GM12878 (cell line): ENCODE data around the gene ERMN. TPM values are rescaled to one million over a fixed set of nuclear protein-coding genes. Genes with fewer than 3 reads are reported as not detected.

Experiments
- ATF7 ChIP-seq: fragments of 450-650 bp; IDR thresholded peaks from 2 replicates; pipeline ENCODE4 v1.6.1; 2016; ENCODE audit warnings: low read depth, mild to moderate bottlenecking
- BCL11A ChIP-seq: IDR thresholded peaks from 2 replicates; pipeline ENCODE4 v1.6.1; 2011; ENCODE audit warnings: low read depth, low read length
- BCLAF1 ChIP-seq: fragments of 450-650 bp; IDR thresholded peaks from 2 replicates; pipeline ENCODE4 v1.6.1; 2017; ENCODE audit warnings: antibody characterized with exemption, mild to moderate bottlenecking, moderate library complexity
- BRCA1 ChIP-seq: IDR thresholded peaks from 2 replicates; pipeline ENCODE4 v1.6.1; 2011; ENCODE audit warnings: low read depth, low read length, improper control_type of control experiment
- CHD2 ChIP-seq: IDR thresholded peaks from 2 replicates; pipeline ENCODE4 v1.6.1; 2011; ENCODE audit warnings: low read depth, low read length, improper control_type of control experiment, borderline replicate concordance
- CREM ChIP-seq: IDR thresholded peaks from 2 replicates; pipeline ENCODE4 v1.6.1; 2014; ENCODE audit warnings: antibody characterized with exemption, low read depth
- EED ChIP-seq: sonication (generic); IDR thresholded peaks from 2 replicates; pipeline ENCODE4 v1.6.1; 2016; ENCODE audit warnings: antibody characterized with exemption, low read depth
- EP300 ChIP-seq, 2 experiments: fragments of 150-350 bp in 1 of 2; IDR thresholded peaks; 2 replicates each; pipeline ENCODE4 v1.6.1; 2011 to 2012; ENCODE audit warnings: low read depth in 2 of 2, low read length in 2 of 2, borderline replicate concordance in 1 of 2, improper control_type of control experiment in 1 of 2, inconsistent platforms in 1 of 2; ENCODE audit not compliant: control insufficient read depth in 1 of 2
- ETV6 ChIP-seq, 2 experiments: fragments of 450-650 bp in 1 of 2; IDR thresholded peaks in 1 of 2; conservative IDR thresholded peaks in 1 of 2; 2 replicates each; pipeline ENCODE4 v1.6.1; 2014; ENCODE audit warnings: antibody characterized with exemption in 1 of 2, borderline replicate concordance in 1 of 2, low read depth in 1 of 2, mild to moderate bottlenecking in 1 of 2, moderate library complexity in 1 of 2
- HCFC1 ChIP-seq: fragments of 150-350 bp; IDR thresholded peaks from 2 replicates; pipeline ENCODE4 v1.6.1; 2014; ENCODE audit warnings: low read length
- IKZF2 ChIP-seq, 2 experiments: fragments of 450-650 bp; IDR thresholded peaks; 2 replicates each; pipeline ENCODE4 v1.6.1; 2017; ENCODE audit warnings: mild to moderate bottlenecking in 2 of 2, moderate library complexity in 2 of 2
- KDM1A ChIP-seq: fragments of 200-600 bp; sonication (generic); IDR thresholded peaks from 2 replicates; pipeline ENCODE4 v1.6.1; 2016; ENCODE audit warnings: borderline replicate concordance
- LARP7 ChIP-seq: fragments of 450-650 bp; IDR thresholded peaks from 2 replicates; pipeline ENCODE4 v1.6.1; 2017; ENCODE audit warnings: mild to moderate bottlenecking
- MEF2A ChIP-seq: IDR thresholded peaks from 2 replicates; pipeline ENCODE4 v1.6.1; 2011; ENCODE audit warnings: low read depth, mild to moderate bottlenecking, low read length, moderate library complexity; ENCODE audit not compliant: insufficient read depth
- NFYB ChIP-seq: IDR thresholded peaks from 2 replicates; pipeline ENCODE4 v1.6.1; 2011; ENCODE audit warnings: low read depth, mild to moderate bottlenecking, low read length, improper control_type of control experiment, moderate library complexity; ENCODE audit not compliant: insufficient read depth
- PRDM15 ChIP-seq: fragments of 450-650 bp; formaldehyde crosslinking; IDR thresholded peaks from 2 replicates; pipeline ENCODE4 v1.4.0; 2020; ENCODE audit warnings: mild to moderate bottlenecking, moderate library complexity
- TCF7 ChIP-seq: IDR thresholded peaks from 2 replicates; pipeline ENCODE4 v1.6.1; 2014; ENCODE audit warnings: antibody characterized with exemption, borderline replicate concordance
- WRNIP1 ChIP-seq: IDR thresholded peaks from 2 replicates; pipeline ENCODE4 v1.6.1; 2011; ENCODE audit warnings: low read depth, low read length, improper control_type of control experiment, borderline replicate concordance
- YY1 ChIP-seq: IDR thresholded peaks from 2 replicates; pipeline ENCODE4 v1.6.1; 2011; ENCODE audit warnings: low read depth, mild to moderate bottlenecking, low read length
- ZNF217 ChIP-seq: fragments of 450-650 bp; IDR thresholded peaks from 2 replicates; pipeline ENCODE4 v1.6.1; 2017; ENCODE audit warnings: antibody characterized with exemption, mild to moderate bottlenecking
- ZNF24 ChIP-seq: fragments of 450-650 bp; IDR thresholded peaks from 2 replicates; pipeline ENCODE4 v1.6.1; 2017; ENCODE audit warnings: antibody characterized with exemption, mild to moderate bottlenecking
- polyA plus RNA-seq, 11 experiments: library from polyadenylated mRNA; depleted of rRNA in 4 of 11; unstranded in 6 of 11; stranded (reverse) in 5 of 11; fragments of >200 nt; fragmentation: Nextera tagmentation in 4 of 11; fragmentation: Illumina TruSeq in 1 of 11; extraction: Ambion mirVana in 4 of 11; extraction: Trizol in 1 of 11; gene quantifications; 1 replicate in 1 of 11; 2 replicates in 10 of 11; pipeline versions ENCODE4 v1.2.1 to v1.2.3, GENCODE V29; 2011 to 2016; ENCODE audit warnings: inconsistent platforms in 2 of 11, missing spikeins in 2 of 11, low read depth in 1 of 11
- total RNA-seq, 4 experiments: library from RNA; depleted of rRNA in 3 of 4; stranded (reverse); fragments of >200 nt in 3 of 4; fragmentation: Illumina TruSeq in 1 of 4; extraction: Trizol in 1 of 4; gene quantifications; 2 replicates each; pipeline versions ENCODE4 v1.2.1 to v1.2.3, GENCODE V29; 2013 to 2021
- TF ChIP-seq, protein P1 (sequence below): fragments of 450-650 bp; IDR thresholded peaks from 2 replicates; pipeline ENCODE4 v1.6.1; 2016; ENCODE audit warnings: mild to moderate bottlenecking
- TF ChIP-seq, protein P2 (sequence below): fragments of 450-650 bp; IDR thresholded peaks from 2 replicates; pipeline ENCODE4 v1.6.1; 2017; ENCODE audit warnings: borderline replicate concordance

The ERMN gene
- total and polyA plus RNA-seq, 10 of the 15 experiments (the other 5 are each of a cell fraction or from before 2014, with no cell fraction given): 0.26 to 5.3 (median 1.5) TPM

- TF ChIP-seq, protein P1, sequence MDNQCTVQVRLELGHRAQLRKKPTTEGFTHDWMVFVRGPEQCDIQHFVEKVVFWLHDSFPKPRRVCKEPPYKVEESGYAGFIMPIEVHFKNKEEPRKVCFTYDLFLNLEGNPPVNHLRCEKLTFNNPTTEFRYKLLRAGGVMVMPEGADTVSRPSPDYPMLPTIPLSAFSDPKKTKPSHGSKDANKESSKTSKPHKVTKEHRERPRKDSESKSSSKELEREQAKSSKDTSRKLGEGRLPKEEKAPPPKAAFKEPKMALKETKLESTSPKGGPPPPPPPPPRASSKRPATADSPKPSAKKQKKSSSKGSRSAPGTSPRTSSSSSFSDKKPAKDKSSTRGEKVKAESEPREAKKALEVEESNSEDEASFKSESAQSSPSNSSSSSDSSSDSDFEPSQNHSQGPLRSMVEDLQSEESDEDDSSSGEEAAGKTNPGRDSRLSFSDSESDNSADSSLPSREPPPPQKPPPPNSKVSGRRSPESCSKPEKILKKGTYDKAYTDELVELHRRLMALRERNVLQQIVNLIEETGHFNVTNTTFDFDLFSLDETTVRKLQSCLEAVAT: no peak
- TF ChIP-seq WRNIP1 (no peak), ATF7 (peak; percentile 48), PRDM15 (no peak), BCLAF1 (no peak), MEF2A (no peak), EP300 (IDR thresholded peaks at IDR 0.05; ENCODE audit: borderline replicate concordance in 1 of 2, control insufficient read depth in 1 of 2, low read depth in 2 of 2, low read length in 2 of 2) (peak in 1 of 2 experiments; percentile 34; a peak in 1 of 4 replicates), CHD2 (no peak), ZNF24 (no peak), YY1 (0 out of 2 replicates have a peak, but pooled peaks have one; percentile 32), BCL11A (0 out of 2 replicates have a peak, but pooled peaks have one; percentile 17), ETV6 (conservative IDR thresholded peaks at IDR 0.05 in 1 of 2, IDR thresholded peaks at IDR 0.05 in 1 of 2; ENCODE audit: borderline replicate concordance in 1 of 2, low read depth in 1 of 2) (no peak), EED (no peak), NFYB (no peak), IKZF2 (IDR thresholded peaks at IDR 0.05) (peak; percentile 39 to 53; a peak in 3 of 4 replicates), ZNF217 (no peak), BRCA1 (no peak), CREM (no peak), HCFC1 (no peak), TCF7 (no peak), KDM1A (no peak), LARP7 (no peak)
- TF ChIP-seq, protein P2, sequence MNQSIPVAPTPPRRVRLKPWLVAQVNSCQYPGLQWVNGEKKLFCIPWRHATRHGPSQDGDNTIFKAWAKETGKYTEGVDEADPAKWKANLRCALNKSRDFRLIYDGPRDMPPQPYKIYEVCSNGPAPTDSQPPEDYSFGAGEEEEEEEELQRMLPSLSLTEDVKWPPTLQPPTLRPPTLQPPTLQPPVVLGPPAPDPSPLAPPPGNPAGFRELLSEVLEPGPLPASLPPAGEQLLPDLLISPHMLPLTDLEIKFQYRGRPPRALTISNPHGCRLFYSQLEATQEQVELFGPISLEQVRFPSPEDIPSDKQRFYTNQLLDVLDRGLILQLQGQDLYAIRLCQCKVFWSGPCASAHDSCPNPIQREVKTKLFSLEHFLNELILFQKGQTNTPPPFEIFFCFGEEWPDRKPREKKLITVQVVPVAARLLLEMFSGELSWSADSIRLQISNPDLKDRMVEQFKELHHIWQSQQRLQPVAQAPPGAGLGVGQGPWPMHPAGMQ: peak; percentile 30; the same call in 1 of the 2 replicates
These were observed 6.7 kb downstream of the ERMN start (continued) for GRCh38 chr2:157318884-157319283.
